Astrocyte (in vitro differentiated cells and primary cell): ENCODE measurements around the gene NUP93.
"Not testable (repeated sequence)": the region's sequence is repeated elsewhere in the genome, so short reads cannot be mapped to it uniquely, and the experiment has no call there.

Experiments used
- EZH2 ChIP-seq: IDR thresholded peaks from 2 replicates; pipeline ENCODE4 v1.6.1; 2012; ENCODE audit warnings: mild to moderate bottlenecking, low read length, inconsistent platforms; ENCODE audit not compliant: insufficient read depth
- TF ChIP-seq, protein P1 (sequence below): IDR thresholded peaks from 2 replicates; pipeline ENCODE4 v1.5.1; 2011; ENCODE audit warnings: low read depth, mild to moderate bottlenecking, inconsistent platforms, low read length, moderate library complexity; ENCODE audit not compliant: insufficient read depth

GRCh38 chr16:56717532-56717931 lies 12.4 kb upstream of the NUP93 start:
- TF ChIP-seq, protein P1, sequence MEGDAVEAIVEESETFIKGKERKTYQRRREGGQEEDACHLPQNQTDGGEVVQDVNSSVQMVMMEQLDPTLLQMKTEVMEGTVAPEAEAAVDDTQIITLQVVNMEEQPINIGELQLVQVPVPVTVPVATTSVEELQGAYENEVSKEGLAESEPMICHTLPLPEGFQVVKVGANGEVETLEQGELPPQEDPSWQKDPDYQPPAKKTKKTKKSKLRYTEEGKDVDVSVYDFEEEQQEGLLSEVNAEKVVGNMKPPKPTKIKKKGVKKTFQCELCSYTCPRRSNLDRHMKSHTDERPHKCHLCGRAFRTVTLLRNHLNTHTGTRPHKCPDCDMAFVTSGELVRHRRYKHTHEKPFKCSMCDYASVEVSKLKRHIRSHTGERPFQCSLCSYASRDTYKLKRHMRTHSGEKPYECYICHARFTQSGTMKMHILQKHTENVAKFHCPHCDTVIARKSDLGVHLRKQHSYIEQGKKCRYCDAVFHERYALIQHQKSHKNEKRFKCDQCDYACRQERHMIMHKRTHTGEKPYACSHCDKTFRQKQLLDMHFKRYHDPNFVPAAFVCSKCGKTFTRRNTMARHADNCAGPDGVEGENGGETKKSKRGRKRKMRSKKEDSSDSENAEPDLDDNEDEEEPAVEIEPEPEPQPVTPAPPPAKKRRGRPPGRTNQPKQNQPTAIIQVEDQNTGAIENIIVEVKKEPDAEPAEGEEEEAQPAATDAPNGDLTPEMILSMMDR = not testable (repeated sequence)
- TF ChIP-seq EZH2 = not testable (repeated sequence)
